Measurements from ENCODE around the gene KIFAP3.
"Not testable (repeated sequence)": the region's sequence is repeated elsewhere in the genome, so short reads cannot be mapped to it uniquely, and the experiment has no call there.

KIFAP3 gene

DNA sequence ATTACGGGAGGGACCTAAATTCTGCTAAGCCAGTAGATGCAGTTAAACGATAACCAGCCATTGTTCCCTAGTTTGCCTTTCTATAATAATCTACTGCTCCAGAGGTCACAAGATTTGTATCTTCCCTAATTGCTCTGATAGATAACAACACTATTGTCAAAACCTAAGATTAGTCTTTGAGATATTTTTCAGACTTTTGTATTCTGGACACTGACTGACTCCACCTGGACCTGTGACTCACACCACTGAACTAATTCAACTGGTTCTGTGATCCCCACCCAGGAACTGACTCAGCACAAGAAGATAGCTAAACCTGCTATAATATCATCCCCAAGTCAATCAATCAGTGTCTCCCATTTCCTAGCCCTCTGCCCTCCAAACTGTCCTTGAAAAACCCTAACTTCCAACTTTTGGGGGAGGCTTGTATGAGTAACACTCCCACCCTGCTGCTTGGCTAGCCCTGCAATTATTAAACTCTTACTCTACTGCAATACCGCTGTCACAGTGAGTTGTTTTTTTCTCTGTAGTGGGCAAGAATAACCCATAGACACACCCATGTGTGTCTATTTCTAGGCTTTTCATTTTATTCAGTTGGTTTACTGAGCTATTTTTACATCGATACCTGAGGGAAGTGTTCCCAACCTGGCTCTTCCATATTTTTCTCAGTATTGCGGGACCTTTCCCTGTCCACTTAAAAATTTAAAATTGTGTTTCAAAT is 11.2 kb downstream of the KIFAP3 start:
- DNase-seq = peak; percentile 40

DNA sequence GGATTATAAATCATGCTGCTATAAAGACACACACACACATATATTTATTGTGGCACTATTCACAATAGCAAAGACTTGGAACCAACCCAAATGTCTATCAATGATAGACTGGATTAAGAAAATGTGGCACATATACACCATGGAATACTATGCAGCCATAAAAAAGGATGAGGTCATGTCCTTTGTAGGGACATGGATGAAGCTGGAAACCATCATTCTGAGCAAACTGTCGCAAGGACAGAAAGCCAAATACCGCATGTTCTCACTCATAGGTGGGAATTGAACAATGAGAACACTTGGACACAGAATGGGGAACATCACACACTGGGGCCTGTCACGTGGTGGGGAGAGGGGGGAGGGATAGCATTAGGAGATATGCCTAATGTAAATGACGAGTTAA is 12.8 kb downstream of the KIFAP3 start:
- DNase-seq = not testable (repeated sequence)

DNA sequence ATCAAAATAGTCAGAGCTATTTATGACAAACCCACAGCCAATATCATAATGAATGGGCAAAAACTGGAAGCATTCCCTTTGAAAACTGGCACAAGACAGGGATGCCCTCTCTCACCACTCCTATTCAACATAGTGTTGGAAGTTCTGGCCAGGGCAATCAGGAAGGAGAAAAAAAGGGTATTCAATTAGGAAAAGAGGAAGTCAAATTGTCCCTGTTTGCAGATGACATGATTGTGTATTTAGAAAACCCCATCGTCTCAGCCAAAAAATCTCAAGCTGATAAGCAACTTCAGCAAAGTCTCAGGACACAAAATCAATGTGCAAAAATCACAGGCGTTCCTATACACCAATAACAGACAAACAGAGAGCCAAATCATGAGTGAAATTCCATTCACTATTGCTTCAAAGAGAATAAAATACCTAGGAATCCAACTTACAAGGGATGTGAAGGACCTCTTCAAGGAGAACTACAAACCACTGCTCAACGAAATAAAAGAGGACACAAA is 14.4 kb downstream of the KIFAP3 start:
- not testable (repeated sequence) for DNase-seq

DNA sequence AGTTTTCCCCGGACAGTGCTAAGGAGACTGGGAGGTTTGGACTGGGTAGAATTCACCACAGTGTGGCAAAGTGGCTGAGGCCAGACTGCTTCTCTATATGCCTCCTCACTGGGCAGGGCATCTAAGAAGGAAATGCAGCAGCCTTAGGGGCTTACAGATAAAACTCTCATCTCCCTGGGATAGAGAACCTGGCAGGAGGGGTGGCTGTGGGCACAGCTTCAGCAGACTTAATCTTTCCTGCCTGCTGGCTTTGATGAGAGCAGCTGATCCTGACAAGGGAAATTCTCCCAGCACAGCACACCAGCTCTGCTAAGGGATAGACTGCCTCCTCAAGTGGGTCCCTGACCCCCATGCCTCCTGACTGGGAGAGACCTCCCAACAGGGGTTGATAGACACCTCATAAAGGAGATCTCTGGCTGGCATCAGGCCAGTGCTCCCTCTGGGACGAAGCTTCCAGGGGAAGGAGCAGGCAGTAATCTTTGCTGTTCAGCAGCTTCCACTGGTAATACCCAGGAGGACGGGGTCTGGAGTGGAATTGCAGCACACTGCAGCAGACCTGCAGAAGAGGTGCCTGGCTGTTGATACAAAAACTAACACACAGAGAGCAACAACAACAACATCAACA is 25.2 kb downstream of the KIFAP3 start:
- DNase-seq = no peak

DNA sequence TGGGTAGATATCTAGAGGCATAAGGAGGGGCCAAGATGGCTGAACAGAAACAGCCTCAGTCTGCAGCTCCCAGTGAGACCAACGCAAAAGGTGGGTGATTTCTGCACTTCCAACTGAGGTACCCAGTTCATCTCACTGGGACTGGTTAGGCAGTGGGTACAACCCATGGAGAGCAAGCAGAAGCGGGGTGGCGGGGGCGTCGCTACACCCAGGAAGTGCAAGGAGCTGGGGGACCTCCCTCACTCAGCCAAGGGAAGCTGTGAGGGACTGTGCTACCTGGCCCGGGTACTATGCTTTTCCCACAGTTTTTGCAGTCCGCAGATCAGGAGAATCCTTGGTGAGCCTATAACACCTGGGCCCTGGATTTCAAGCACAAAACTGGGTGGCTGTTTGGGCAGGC is 26.0 kb downstream of the KIFAP3 start:
- no peak for DNase-seq

DNA sequence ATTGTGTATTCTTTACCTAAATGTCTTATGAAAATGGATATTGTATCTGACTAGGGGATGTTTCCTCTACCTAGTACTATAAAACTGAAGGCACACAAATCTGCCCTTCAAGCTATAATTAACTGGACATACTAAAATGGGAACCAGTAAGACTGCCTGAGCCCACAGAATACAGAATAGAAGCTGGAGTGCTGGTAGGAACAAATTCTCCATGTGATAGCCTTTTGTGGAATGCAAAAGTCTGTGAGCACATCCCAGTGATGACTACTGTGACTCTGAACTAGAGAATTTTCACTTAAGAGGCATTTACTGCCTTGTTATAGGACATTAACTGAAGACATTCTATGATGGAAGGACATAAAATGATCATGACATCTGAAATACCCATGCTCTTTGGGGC is 30.3 kb downstream of the KIFAP3 start:
- DNase-seq = no peak

DNA sequence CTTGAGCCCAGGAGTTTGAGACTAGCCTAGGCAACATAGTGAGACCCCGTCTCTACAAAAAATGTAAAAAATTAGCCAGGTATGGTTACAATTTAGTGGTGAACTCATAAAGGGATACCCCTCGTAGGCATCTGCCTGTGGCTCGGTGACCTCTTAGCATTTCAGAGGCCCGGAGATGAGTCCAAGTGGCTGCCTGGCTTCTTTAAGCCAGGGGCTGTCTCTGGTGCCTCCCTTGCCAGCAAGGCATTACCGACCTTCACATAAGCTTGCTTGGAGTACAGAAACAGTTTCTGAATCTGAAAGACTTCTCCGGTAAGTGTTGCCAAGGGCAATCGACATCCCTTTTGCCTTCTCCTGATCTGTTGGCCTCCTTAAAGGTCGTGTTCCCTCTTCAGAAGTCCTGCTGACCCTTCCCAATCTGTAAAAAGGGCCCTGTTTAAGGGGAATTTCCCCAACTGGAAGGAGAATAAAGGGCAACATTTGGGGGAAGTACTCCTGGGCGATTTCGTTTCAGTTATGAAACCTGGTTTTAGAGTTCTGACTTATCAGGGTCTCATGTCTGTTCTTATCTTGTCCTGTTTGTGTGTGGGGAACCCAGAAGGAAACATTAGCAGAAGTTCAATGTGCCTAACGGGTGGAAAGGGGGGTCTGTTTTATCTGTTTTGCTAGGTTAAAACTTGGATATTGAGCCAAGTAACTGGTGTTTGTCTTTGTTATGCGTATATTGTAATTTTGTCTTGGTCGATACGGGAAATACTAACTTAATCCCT is 32.9 kb downstream of the KIFAP3 start:
- DNase-seq = no peak

DNA sequence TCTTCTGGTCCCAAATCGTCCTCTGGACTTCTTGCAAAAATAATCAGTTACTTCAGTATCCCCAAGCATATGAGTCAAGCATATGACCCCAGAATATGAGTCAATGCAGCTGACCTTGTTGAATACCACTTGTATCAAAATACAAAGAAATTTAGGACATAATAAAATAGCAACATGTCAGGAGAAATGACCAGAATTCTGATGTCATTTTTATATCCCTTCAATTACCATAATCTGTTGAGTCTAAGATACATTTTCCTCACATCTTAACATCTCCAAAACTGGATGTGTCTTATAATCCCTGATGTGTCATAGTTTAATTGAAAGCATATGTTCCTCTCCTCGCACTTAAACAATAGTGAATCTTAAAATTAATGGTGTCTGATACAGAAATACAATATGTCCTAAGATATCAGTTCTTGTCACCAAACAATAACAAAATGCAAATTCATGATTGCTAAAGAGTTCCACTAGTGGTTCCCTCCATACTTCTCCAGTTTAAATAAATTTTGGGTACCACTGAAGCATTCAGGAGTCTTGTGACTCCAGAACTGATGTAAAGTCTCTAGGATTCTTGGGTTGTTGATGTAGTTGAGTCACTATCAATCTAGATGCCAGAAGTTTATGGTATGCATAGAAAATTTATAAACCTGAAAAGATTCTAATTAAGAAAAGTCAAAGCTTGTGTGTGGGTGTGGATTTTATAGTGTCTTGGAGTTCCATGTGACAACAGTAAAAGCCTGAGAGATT is 41.8 kb downstream of the KIFAP3 start:
- DNase-seq = peak; percentile 71

DNA sequence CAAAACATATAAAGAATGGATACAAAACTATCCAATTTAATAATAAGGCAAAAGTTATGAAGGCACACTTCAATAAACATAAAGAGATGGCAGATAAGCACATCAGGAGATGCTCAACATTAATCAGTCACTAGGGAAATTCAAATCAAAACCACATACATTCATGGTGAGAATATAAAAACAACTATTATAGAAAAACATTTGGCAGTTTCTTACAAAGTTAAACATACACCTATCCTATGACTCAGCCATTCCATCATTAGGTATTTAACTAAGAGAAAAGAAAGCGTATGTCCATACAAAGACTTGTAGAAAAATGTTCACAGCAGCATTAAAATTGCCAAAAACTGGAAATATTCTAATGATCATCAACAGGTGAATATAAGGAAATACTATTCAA is 44.3 kb downstream of the KIFAP3 start:
- no peak for DNase-seq

DNA sequence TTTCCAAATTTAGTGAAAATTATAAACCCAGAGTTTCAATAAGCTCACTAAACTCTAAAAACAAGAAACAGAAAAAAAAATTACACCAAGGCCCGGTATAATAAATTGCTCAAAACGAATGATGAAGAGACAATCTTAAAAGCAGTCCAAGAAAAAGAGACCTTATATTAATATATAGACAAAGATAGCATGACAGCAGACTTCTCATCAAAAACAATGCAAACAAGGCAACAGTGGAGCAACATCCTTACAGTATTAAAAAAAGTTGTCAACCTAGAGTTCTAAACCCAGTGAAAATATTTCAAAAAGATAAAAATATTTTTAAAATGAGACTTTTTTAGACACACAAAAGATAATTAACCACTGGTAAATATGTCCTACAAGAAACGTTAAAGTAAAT is 46.7 kb downstream of the KIFAP3 start:
- peak; percentile 16 for DNase-seq

DNA sequence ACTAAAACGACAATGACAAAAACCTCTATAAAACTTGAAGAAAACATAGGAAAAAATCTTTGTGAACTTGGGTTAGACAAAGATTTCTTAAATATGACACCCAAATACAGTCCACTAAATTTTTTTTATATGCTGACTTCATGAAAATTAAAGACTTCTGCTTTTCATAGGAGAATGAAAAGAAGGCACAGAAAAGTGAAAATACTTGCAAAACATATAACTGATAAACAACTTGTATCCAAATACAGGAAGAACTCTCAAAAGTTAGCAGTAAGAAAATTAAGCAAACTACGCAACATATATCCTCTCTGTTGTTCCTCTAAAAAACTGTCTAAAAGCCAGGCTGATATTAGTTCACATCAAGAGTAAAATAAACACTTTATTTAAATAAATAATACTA is 53.6 kb downstream of the KIFAP3 start:
- DNase-seq = no peak

DNA sequence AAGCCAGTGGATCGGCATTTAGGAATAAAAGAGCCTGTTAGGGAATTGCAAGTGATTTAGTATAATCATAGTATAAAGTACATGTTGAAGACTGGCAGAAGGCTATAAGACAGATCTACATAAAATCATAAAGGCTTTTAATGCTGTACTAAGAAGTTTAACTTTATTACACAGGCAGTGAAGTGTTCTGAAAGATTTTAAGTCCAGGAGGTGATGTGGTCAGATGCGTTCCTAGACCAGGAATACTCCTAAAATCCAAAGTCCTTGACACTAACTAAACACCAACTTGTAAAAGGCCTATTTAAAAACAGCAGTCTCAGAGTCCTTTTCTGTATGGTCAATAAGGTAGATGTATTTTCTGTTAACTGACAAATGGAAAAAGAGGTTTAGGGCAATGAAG is 57.0 kb downstream of the KIFAP3 start:
- DNase-seq = no peak

DNA sequence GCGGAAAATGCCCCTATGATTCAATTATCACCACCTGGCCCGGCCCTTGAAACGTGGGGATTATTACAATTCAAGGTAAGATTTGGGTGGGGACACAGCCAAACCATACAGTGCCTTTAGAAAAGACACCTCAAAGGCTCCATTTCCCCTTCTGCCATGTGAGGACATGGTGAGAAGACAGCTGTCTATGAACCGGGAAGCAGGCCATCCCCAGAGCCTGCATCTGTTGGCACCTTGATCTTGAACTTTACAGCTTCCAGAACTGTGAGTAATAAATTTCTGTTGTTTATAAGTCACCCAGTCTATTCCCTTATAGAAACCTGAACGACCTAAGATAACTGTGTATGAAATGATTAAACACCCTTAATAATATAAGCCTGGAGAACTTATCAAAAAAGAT is 61.6 kb downstream of the KIFAP3 start:
- no peak for DNase-seq

DNA sequence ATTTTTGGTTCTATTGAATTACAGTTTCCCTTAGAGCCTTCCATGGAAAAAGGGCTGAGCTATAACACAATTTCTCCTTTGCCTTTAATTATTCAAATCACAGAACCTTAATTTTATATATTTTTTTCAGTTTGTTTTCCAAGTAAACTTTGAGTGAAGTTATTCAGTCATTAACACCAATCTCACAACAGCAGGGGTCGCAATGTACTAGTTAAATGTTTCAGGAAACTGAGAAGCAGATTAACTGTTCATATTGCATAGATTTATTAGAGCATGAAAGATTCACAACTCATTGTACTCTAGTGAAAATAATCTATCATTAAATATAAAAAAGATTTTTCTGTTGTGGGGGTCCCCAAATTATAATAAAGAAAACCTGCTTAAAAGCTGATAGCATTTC is 64.1 kb downstream of the KIFAP3 start:
- peak; percentile 34 for DNase-seq

DNA sequence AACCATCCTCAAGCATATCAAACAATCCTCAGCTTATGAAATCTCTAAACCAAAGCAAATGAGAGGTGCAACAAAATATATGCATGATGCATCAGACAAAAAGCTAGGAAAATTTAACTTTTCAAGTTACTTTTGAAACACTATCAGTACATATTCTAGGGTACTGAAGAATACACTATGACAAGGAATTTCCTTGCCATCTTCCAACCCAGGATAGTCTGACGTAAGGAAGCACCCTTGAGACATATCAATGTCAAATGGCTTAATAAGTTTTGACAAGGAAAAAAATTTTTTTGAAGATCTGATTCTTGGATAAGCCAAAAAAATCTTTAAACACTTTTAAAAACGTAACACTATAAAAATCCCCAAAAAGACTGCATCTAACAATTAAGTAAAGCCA is 64.9 kb downstream of the KIFAP3 start:
- DNase-seq = no peak

DNA sequence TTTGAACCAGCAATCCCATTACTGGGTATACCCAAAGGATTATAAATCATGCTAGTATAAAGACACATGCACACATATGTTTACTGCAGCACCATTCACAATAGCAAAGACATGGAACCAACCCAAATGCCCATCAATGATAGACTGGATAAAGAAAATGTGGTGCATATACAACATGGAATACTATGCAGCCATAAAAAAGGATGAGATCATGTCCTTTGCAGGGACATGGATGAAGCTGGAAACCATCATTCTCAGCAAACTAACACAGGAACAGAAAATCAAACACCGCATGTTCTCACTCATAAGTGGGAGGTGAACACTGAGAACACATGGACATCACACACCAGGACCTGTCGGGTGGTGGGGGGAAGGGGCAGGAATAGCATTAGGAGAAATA is 65.8 kb downstream of the KIFAP3 start:
- not testable (repeated sequence) for DNase-seq

DNA sequence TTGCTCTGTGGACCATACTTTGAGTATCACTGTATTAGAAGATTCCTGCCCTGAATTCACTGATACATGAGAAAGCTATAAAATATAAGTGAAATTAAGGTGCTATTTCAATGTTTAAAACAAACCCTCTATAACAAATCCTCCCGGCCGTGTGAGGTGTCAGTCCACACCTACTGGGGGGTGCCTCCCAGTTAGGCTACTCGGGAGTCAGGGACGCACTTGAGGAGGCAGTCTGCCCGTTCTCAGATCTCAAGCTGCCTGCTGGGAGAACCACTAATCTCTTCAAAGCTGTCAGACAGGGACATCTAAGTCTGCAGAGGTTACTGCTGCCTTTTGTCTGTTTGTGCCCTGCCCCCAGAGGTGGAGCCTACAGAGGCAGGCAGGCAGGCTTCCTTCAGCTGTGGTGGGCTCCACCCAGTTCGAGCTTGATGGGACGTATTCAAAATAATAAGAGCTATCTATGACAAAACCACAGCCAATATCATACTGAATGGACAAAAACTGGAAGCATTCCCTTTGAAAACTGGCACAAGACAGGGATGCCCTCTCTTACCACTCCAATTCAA is 71.1 kb downstream of the KIFAP3 start:
- not testable (repeated sequence) for DNase-seq

DNA sequence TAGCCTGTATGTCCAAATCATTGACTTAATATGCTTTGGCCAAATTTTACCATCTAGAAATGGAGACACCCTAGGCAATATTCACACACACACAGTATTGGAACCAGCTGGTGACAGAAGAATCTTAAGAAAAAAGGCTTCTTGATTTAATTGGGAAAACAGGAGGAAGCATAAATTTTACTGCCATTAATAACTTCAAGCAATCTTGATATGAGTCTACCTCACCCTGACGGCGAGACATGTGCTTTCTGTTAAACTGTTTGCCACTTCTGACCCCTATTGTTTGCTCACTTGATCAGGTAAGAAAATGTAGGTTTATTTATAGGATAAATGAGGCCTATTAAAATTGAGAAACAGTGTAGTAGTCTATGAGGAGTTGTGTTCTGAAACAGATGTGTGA is 73.2 kb downstream of the KIFAP3 start:
- no peak for DNase-seq

DNA sequence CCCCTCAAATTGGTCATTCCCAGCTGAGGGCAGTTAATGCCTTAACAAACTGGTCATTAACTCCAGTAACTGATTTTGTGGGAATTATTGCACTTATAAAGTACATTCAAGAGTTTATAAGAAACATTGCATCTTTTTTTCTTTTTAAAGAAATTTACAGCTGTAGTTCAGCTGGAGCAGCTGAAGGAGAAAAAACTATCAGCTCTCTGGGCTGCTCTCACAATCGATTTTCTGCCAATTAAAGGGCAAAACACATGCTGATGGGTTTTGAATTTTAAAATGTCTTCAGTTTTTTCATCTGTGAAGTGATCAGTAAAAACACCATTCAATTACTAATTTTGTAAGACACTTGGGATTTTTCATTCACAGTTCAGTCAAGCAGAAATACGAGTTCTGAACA is 74.7 kb downstream of the KIFAP3 start:
- DNase-seq = no peak

DNA sequence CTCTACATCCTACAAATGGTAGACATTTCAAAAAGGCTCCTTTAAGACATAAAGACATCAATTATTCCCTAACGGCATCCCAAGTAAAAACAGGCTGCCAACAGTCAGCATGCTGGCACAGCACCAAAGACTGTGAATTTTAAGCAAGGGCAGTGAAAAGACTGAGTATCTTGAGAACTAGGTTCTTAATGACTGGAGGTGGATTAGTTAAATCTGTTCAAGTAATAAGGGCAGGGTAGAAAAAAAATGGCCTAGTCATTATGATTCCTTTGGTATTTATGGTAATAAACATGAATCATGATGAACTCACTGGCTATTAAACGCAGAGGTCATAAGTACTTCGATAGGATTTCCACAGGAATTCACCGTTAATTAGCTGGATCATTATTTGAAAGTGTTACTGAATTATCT is 75.2 kb downstream of the KIFAP3 start:
- peak; percentile 92 for DNase-seq

DNA sequence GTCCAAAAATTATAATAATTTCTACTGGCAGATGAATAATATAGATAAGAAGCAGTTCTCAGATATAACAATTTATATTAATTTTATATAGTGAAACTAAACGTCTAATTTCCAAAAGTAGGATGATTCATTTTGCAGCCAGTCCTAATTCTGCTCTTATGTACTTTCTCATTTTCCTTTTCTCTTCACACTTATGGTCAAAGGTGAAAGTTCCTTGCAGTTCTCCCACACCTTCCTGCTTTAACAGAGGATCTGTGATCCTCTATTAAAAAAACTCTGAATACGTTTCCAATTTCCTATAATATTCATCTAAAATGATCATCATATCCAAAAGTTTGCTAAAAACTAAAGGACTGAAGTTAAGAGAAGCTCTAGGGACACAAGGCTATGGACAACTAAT is 78.5 kb downstream of the KIFAP3 start:
- no peak for DNase-seq

DNA sequence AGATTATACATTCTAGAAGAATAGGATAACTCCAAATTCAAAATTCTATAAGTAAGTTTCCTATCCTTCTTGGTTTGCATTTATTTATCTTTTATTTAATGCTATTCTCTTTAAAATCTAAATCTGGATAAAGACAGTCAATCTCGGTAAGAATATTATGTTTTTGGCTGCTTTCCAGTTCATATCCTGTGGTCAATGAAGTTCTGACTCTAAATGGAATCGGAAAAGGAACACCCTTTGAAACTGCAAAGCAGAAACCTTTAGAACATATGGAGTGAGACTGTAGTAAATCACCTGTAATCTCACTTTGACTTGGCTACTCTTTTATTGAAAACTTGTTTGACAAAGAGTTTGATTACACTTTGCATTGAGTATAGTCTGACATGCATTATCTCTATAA is 85.2 kb downstream of the KIFAP3 start:
- DNase-seq = no peak

DNA sequence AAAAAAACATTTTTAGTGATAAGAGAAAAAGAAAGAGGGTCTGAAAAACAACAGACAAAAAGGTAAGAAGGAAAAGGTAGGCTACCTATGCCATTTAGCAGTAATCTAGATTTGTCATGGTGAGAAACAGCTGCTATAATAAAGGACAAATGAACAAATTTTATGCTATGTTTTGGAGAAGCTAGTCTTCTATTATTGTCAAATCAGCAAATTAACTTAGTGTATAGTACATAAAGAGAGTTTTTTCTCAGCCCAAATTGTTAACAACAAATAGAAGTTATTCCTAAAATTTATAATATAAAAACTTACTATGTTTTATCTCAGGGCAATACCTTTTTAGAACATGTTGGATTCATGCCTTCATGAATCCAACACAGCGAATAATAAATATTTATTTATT is 88.7 kb downstream of the KIFAP3 start:
- no peak for DNase-seq
